DMS79 (cell line): ENCODE measurements around the gene KDELR3.
"Not testable (repeated sequence)": the region's sequence is repeated elsewhere in the genome, so short reads cannot be mapped to it uniquely, and the experiment has no call there.

Experiments used
- DNase-seq: peaks from one replicate; lab custom pipeline; 2025; lab: John Stamatoyannopoulos, UW

Gene KDELR3

GRCh38 chr22:38456841-38457699 is 10.8 kb upstream of the KDELR3 start:
- DNase-seq, result no peak

- no peak for DNase-seq
Measured at GRCh38 chr22:38460426-38460840, 7.5 kb upstream of the KDELR3 start.

GRCh38 chr22:38461057-38461413 is 6.9 kb upstream of the KDELR3 start:
- DNase-seq, result no peak

- peak; percentile 48 for DNase-seq
Measured at GRCh38 chr22:38461414-38462081, 6.3 kb upstream of the KDELR3 start.

- no peak for DNase-seq
Measured at GRCh38 chr22:38462960-38463784, 4.7 kb upstream of the KDELR3 start.

- no peak for DNase-seq
Measured at GRCh38 chr22:38464992-38465672, 2.8 kb upstream of the KDELR3 start.

GRCh38 chr22:38465673-38466490 is 2.0 kb upstream of the KDELR3 start:
- DNase-seq, result no peak

- DNase-seq, result no peak
Measured at GRCh38 chr22:38467438-38467903, 425 bp upstream of the KDELR3 start.

GRCh38 chr22:38468443-38469305 is 778 bp downstream of the KDELR3 start:
- no peak for DNase-seq

- no peak for DNase-seq
Measured at GRCh38 chr22:38469306-38469781, 1.4 kb downstream of the KDELR3 start.

GRCh38 chr22:38470179-38470578 is 2.3 kb downstream of the KDELR3 start:
- not testable (repeated sequence) for DNase-seq

GRCh38 chr22:38471237-38471636 is 3.3 kb downstream of the KDELR3 start:
- DNase-seq, result no peak

GRCh38 chr22:38474003-38474607 is 6.2 kb downstream of the KDELR3 start:
- DNase-seq, result no peak

GRCh38 chr22:38477585-38477984 is 9.7 kb downstream of the KDELR3 start:
- no peak for DNase-seq

GRCh38 chr22:38479096-38479837 is 11.4 kb downstream of the KDELR3 start:
- DNase-seq, result no peak

- DNase-seq, result no peak
Measured at GRCh38 chr22:38481162-38481870, 13.4 kb downstream of the KDELR3 start.

GRCh38 chr22:38481871-38482332 is 14.0 kb downstream of the KDELR3 start:
- DNase-seq, result no peak
